Sigmoid colon (tissue), 4 donors: ENCODE results near the gene ITPR2.

Experiments
- CTCF ChIP-seq, 4 experiments: fragments of 450-650 bp in 3 of 4; fragments of 200-600 bp in 1 of 4; IDR thresholded peaks; one replicate each; pipeline ENCODE4 v1.5.1; 2016 to 2019; ENCODE audit warnings: antibody characterized with exemption in 4 of 4, mild to moderate bottlenecking in 3 of 4, moderate library complexity in 2 of 4
- EP300 ChIP-seq, 4 donors: sonication (generic); formaldehyde crosslinking; IDR thresholded peaks; one replicate each; pipeline ENCODE4 v1.6.1; 2017; ENCODE audit warnings: antibody characterized with exemption in 4 of 4
- POLR2AphosphoS5 ChIP-seq, 4 donors: sonication (generic); formaldehyde crosslinking; IDR thresholded peaks; one replicate each; pipeline ENCODE4 v1.6.1; 2017; ENCODE audit warnings: antibody characterized with exemption in 4 of 4

DNA sequence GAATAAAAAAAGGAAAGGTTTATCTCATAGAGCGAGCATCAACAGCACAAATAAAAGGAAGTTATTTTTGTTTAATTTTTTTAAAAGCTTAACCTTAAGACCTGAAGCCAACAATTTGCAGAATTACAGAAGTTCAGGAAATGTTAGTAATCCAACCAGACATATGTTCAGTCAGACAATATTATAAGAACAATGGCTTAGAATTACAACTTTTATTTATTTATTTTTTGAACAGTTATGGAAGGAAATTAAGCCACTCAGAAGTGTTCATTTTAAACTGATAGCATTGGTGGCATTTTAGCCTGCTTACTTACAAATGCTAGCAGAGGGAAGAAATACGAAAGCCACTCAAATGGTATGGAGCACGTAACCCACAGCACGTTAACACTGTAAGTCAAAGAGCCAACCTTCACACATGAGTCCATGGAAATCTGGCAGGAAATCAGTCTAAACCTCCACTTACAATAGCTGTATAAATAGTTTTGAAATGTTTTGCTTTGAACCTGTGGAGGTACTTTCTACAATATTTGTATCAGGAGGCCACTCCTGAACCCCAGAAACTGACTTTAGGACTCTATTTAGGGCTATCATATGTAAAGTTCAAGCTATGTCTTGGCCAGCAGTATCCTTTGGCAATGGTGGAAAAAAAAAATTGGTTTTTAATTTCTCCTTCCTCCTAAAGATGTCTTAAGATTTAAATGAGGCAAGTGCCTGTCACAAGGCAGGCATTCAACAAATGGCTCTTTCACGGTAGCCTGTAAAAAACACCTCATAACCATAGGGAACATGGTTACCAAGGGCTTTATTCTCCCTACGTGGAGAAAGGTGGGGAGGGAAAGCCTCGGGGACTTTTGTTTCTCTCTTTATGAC, 102.3 kb downstream of the ITPR2 start:
- TF ChIP-seq CTCF (IDR thresholded peaks at IDR 0.05) (no peak), EP300 (IDR thresholded peaks at IDR 0.05) (no peak), POLR2AphosphoS5 (IDR thresholded peaks at IDR 0.05) (no peak)
